ENCODE data around the gene EIF4G3.

The EIF4G3 gene

GRCh38 chr1:20983297-20983889 is 193.3 kb downstream of the EIF4G3 start:
- H3K4me3 ChIP-seq (ENCODE audit: low read depth in 1 of 2, low read length in 2 of 2) = no peak overlapping the region
- no peaks in the 10 kb centered on the region for H3K27me3 ChIP-seq (ENCODE audit: low read depth, low read length)
- H3K4me1 ChIP-seq (ENCODE audit: control insufficient read depth in 1 of 2, insufficient read depth in 2 of 2, low read length in 2 of 2) = no peaks in the 10 kb centered on the region
- no peaks in the 10 kb centered on the region for H3K9me3 ChIP-seq (ENCODE audit: control insufficient read depth in 1 of 2, low read length in 2 of 2)
- no peak overlapping the region for H3K27ac ChIP-seq (ENCODE audit: low read length)
- peaks cover 0 to 2% of the 10 kb centered on the region in 2 donors for H3K36me3 ChIP-seq (ENCODE audit: control insufficient read depth in 1 of 2, insufficient read depth in 2 of 2, low read length in 2 of 2)

GRCh38 chr1:20982316-20982715 is 194.4 kb downstream of the EIF4G3 start:
- no peaks in the 10 kb centered on the region for H3K27me3 ChIP-seq (ENCODE audit: low read depth, low read length)
- H3K9me3 ChIP-seq (ENCODE audit: control insufficient read depth in 1 of 2, low read length in 2 of 2) = no peaks in the 10 kb centered on the region
- H3K4me1 ChIP-seq (ENCODE audit: control insufficient read depth in 1 of 2, insufficient read depth in 2 of 2, low read length in 2 of 2) = no peaks in the 10 kb centered on the region
- peaks cover 0 to 2% of the 10 kb centered on the region in 2 donors for H3K36me3 ChIP-seq (ENCODE audit: control insufficient read depth in 1 of 2, insufficient read depth in 2 of 2, low read length in 2 of 2)
- no peak overlapping the region for H3K4me3 ChIP-seq (ENCODE audit: low read depth in 1 of 2, low read length in 2 of 2)
- no peak overlapping the region for H3K27ac ChIP-seq (ENCODE audit: low read length)

GRCh38 chr1:20981915-20982314 is 194.8 kb downstream of the EIF4G3 start:
- peaks cover 0 to 2% of the 10 kb centered on the region in 2 donors for H3K36me3 ChIP-seq (ENCODE audit: control insufficient read depth in 1 of 2, insufficient read depth in 2 of 2, low read length in 2 of 2)
- H3K27ac ChIP-seq (ENCODE audit: low read length) = no peak overlapping the region
- H3K27me3 ChIP-seq (ENCODE audit: low read depth, low read length) = no peaks in the 10 kb centered on the region
- no peak overlapping the region for H3K4me3 ChIP-seq (ENCODE audit: low read depth in 1 of 2, low read length in 2 of 2)
- no peaks in the 10 kb centered on the region for H3K4me1 ChIP-seq (ENCODE audit: control insufficient read depth in 1 of 2, insufficient read depth in 2 of 2, low read length in 2 of 2)
- H3K9me3 ChIP-seq (ENCODE audit: control insufficient read depth in 1 of 2, low read length in 2 of 2) = no peaks in the 10 kb centered on the region

GRCh38 chr1:20980051-20980450 is 196.6 kb downstream of the EIF4G3 start:
- H3K9me3 ChIP-seq (ENCODE audit: control insufficient read depth in 1 of 2, low read length in 2 of 2) = no peaks in the 10 kb centered on the region
- H3K4me1 ChIP-seq (ENCODE audit: control insufficient read depth in 1 of 2, insufficient read depth in 2 of 2, low read length in 2 of 2) = no peaks in the 10 kb centered on the region
- H3K4me3 ChIP-seq (ENCODE audit: low read depth in 1 of 2, low read length in 2 of 2) = no peak overlapping the region
- H3K36me3 ChIP-seq (ENCODE audit: control insufficient read depth in 1 of 2, insufficient read depth in 2 of 2, low read length in 2 of 2) = peaks cover 0 to 2% of the 10 kb centered on the region in 2 donors
- H3K27me3 ChIP-seq (ENCODE audit: low read depth, low read length) = no peaks in the 10 kb centered on the region
- no peak overlapping the region for H3K27ac ChIP-seq (ENCODE audit: low read length)

DNA sequence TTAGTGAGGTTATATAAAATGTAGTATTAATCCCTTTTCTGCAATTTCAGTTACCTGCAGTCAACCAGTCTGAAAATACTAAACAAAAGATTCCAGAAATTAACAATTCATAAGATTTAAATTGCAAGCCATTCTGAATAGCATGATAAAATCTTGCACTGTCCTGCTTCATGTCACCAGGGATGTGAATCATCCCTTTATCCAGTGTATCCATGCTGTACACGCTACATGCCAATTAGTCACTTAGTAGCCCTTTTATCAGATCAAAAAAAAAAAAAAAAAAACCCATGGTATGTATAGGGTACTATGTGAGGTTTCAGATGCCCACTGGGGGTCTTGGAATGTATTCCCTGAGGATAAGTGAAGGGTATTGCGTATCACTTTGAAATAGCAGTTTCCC is 198.3 kb downstream of the EIF4G3 start:
- no peaks in the 10 kb centered on the region for H3K4me1 ChIP-seq (ENCODE audit: control insufficient read depth in 1 of 2, insufficient read depth in 2 of 2, low read length in 2 of 2)
- no peaks in the 10 kb centered on the region for H3K27me3 ChIP-seq (ENCODE audit: low read depth, low read length)
- no peak overlapping the region for H3K27ac ChIP-seq (ENCODE audit: low read length)
- no peaks in the 10 kb centered on the region for H3K9me3 ChIP-seq (ENCODE audit: control insufficient read depth in 1 of 2, low read length in 2 of 2)
- no peak overlapping the region for H3K4me3 ChIP-seq (ENCODE audit: low read depth in 1 of 2, low read length in 2 of 2)
- peaks cover 0 to 2% of the 10 kb centered on the region in 2 donors for H3K36me3 ChIP-seq (ENCODE audit: control insufficient read depth in 1 of 2, insufficient read depth in 2 of 2, low read length in 2 of 2)

GRCh38 chr1:20975668-20976067 is 201.0 kb downstream of the EIF4G3 start:
- Histone ChIP-seq H3K36me3 (ENCODE audit: control insufficient read depth in 1 of 2, insufficient read depth in 2 of 2, low read length in 2 of 2) (peaks cover 0 to 13% of the 10 kb centered on the region in 2 donors), H3K27ac (ENCODE audit: low read length) (no peak overlapping the region), H3K4me1 (ENCODE audit: control insufficient read depth in 1 of 2, insufficient read depth in 2 of 2, low read length in 2 of 2) (no peaks in the 10 kb centered on the region), H3K4me3 (ENCODE audit: low read depth in 1 of 2, low read length in 2 of 2) (no peak overlapping the region), H3K27me3 (ENCODE audit: low read depth, low read length) (no peaks in the 10 kb centered on the region), H3K9me3 (ENCODE audit: control insufficient read depth in 1 of 2, low read length in 2 of 2) (no peaks in the 10 kb centered on the region)

GRCh38 chr1:20974951-20975350 is 201.7 kb downstream of the EIF4G3 start:
- H3K27ac ChIP-seq (ENCODE audit: low read length) = no peak overlapping the region
- H3K9me3 ChIP-seq (ENCODE audit: control insufficient read depth in 1 of 2, low read length in 2 of 2) = no peaks in the 10 kb centered on the region
- H3K27me3 ChIP-seq (ENCODE audit: low read depth, low read length) = no peaks in the 10 kb centered on the region
- H3K36me3 ChIP-seq (ENCODE audit: control insufficient read depth in 1 of 2, insufficient read depth in 2 of 2, low read length in 2 of 2) = peaks cover 0 to 13% of the 10 kb centered on the region in 2 donors
- H3K4me1 ChIP-seq (ENCODE audit: control insufficient read depth in 1 of 2, insufficient read depth in 2 of 2, low read length in 2 of 2) = no peaks in the 10 kb centered on the region
- no peak overlapping the region for H3K4me3 ChIP-seq (ENCODE audit: low read depth in 1 of 2, low read length in 2 of 2)

DNA sequence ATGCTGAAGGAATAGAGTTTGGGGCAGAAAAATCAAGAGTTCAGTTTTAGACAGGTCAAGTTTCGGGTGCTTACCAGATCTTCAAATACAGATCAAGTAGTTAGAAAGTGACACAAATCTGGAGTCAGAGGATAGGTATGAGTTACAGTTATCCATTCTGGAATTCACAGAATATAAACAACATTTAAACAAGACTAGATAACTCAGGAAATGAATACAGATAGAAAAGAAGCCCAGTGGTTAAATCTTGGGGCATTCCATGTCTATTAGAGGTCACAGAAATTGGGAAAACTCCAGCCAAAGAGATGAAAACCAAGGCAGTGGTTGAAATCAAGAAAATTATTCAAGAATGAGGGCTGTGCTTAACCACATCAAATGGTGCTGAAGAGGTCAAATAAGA is 202.6 kb downstream of the EIF4G3 start:
- H3K4me3 ChIP-seq (ENCODE audit: low read depth in 1 of 2, low read length in 2 of 2) = no peak overlapping the region
- H3K9me3 ChIP-seq (ENCODE audit: control insufficient read depth in 1 of 2, low read length in 2 of 2) = no peaks in the 10 kb centered on the region
- no peaks in the 10 kb centered on the region for H3K27me3 ChIP-seq (ENCODE audit: low read depth, low read length)
- no peaks in the 10 kb centered on the region for H3K4me1 ChIP-seq (ENCODE audit: control insufficient read depth in 1 of 2, insufficient read depth in 2 of 2, low read length in 2 of 2)
- no peak overlapping the region for H3K27ac ChIP-seq (ENCODE audit: low read length)
- peaks cover 4 to 17% of the 10 kb centered on the region in 2 donors for H3K36me3 ChIP-seq (ENCODE audit: control insufficient read depth in 1 of 2, insufficient read depth in 2 of 2, low read length in 2 of 2)

DNA sequence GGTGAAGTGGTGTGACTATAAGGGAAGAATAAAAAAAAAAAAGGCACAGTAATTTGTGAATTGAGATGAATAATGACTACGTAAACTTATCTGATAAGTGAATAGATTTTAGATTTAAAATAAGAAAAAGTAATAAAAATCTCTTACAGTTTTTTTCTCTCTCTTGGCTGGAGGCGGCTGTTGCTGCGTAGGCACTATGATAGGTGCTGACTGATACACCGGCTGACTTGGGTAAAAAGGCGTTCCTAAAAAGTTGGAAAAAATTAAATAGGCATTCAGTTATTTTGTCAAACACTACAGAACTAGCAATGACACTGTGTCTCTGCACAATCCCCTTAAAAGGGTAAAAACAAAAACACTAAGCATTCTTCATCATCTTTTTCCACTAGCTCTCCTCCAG is 203.8 kb downstream of the EIF4G3 start:
- peaks cover 7 to 20% of the 10 kb centered on the region in 2 donors for H3K36me3 ChIP-seq (ENCODE audit: control insufficient read depth in 1 of 2, insufficient read depth in 2 of 2, low read length in 2 of 2)
- H3K9me3 ChIP-seq (ENCODE audit: control insufficient read depth in 1 of 2, low read length in 2 of 2) = no peaks in the 10 kb centered on the region
- no peak overlapping the region for H3K27ac ChIP-seq (ENCODE audit: low read length)
- no peaks in the 10 kb centered on the region for H3K4me1 ChIP-seq (ENCODE audit: control insufficient read depth in 1 of 2, insufficient read depth in 2 of 2, low read length in 2 of 2)
- no peaks in the 10 kb centered on the region for H3K27me3 ChIP-seq (ENCODE audit: low read depth, low read length)
- H3K4me3 ChIP-seq (ENCODE audit: low read depth in 1 of 2, low read length in 2 of 2) = no peak overlapping the region

DNA sequence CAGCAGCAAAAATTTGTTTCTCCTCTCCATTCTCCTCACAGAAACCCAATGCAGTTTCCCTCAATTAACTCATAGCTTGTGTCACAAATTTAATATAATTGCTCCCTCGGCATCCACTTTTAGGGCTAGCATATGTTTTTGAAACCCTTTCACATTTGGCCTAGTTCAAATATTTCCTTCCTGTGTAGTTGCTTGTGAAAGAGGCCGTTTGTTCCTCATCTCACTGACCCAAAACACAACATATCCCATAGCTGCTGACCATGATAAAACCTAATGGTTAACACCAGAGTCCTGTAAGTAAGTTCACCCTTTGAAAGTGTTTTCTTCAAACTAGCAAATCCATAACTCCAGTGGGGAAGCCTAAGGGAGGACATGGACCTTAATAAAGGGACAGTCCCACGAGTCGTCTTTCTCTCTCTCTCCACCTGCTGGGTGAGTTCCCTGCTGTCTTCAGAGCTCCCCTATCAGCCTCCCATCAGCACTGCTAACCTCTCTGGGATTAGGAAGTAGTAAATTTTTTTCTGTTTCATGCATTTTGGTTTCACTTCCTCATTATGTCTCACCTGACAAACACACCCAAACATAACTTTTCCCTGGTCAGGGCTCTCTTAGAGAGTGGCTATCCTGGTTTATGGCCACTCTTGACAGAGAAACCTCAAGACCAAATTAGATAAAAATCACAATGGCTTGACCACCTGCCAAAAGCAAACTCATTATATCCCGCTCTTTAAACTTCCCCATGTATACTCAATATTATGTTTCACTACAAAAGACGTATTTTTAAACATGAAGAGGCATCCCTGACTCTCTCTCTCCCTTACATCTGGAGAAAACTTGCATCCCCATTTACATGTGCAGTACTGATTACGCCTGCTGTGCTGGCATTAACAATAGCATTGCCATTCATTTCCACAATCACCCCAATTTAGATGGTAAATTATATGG is 211.9 kb downstream of the EIF4G3 start:
- Histone ChIP-seq H3K27ac (ENCODE audit: low read length) (no peak overlapping the region), H3K4me3 (ENCODE audit: low read depth in 1 of 2, low read length in 2 of 2) (no peak overlapping the region), H3K4me1 (ENCODE audit: control insufficient read depth in 1 of 2, insufficient read depth in 2 of 2, low read length in 2 of 2) (no peaks in the 10 kb centered on the region), H3K36me3 (ENCODE audit: control insufficient read depth in 1 of 2, insufficient read depth in 2 of 2, low read length in 2 of 2) (peaks cover 7% of the 10 kb centered on the region in 2 donors), H3K9me3 (ENCODE audit: control insufficient read depth in 1 of 2, low read length in 2 of 2) (no peaks in the 10 kb centered on the region), H3K27me3 (ENCODE audit: low read depth, low read length) (no peaks in the 10 kb centered on the region)

DNA sequence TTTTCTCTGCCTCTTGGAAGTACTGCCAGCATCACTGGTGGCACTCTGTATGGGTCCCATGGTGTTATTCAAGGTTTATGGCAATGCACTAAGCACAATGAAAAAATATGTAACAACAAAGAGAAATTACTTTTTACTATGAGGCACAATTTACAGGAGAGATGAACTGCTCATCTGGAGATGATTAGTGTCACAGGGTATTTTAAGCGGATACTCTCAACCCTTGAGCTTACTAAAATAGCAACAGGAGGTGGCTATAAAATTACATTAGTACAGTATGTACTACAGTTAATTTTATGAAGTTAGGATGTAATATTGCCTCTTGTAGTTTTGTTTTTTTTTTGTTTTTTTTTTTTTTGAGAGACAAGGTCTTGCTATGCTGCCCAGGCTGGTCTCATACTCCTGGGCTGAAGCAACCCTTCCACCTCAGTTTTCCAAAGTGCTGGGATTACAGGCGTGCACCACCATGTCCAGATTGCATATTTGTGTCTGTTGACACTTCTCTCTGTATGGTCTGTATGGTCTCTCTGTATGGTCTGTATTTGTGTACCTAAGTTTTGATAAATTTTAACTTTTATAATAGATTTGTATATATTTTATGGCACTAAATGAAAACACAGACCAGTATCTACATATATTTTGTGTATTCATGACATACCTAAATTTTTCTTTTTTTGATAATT is 214.0 kb downstream of the EIF4G3 start:
- H3K4me3 ChIP-seq (ENCODE audit: low read depth in 1 of 2, low read length in 2 of 2) = no peak overlapping the region
- no peak overlapping the region for H3K27ac ChIP-seq (ENCODE audit: low read length)
- H3K9me3 ChIP-seq (ENCODE audit: control insufficient read depth in 1 of 2, low read length in 2 of 2) = no peaks in the 10 kb centered on the region
- H3K27me3 ChIP-seq (ENCODE audit: low read depth, low read length) = no peaks in the 10 kb centered on the region
- no peaks in the 10 kb centered on the region for H3K36me3 ChIP-seq (ENCODE audit: control insufficient read depth in 1 of 2, insufficient read depth in 2 of 2, low read length in 2 of 2)
- no peaks in the 10 kb centered on the region for H3K4me1 ChIP-seq (ENCODE audit: control insufficient read depth in 1 of 2, insufficient read depth in 2 of 2, low read length in 2 of 2)

All from muscle layer of duodenum (tissue), 2 donors.